ENCODE data around the gene MAPK12.
A peak's percentile ranks its signal among the peaks of the same experiment; 100 is the strongest.

The MAPK12 gene

DNA sequence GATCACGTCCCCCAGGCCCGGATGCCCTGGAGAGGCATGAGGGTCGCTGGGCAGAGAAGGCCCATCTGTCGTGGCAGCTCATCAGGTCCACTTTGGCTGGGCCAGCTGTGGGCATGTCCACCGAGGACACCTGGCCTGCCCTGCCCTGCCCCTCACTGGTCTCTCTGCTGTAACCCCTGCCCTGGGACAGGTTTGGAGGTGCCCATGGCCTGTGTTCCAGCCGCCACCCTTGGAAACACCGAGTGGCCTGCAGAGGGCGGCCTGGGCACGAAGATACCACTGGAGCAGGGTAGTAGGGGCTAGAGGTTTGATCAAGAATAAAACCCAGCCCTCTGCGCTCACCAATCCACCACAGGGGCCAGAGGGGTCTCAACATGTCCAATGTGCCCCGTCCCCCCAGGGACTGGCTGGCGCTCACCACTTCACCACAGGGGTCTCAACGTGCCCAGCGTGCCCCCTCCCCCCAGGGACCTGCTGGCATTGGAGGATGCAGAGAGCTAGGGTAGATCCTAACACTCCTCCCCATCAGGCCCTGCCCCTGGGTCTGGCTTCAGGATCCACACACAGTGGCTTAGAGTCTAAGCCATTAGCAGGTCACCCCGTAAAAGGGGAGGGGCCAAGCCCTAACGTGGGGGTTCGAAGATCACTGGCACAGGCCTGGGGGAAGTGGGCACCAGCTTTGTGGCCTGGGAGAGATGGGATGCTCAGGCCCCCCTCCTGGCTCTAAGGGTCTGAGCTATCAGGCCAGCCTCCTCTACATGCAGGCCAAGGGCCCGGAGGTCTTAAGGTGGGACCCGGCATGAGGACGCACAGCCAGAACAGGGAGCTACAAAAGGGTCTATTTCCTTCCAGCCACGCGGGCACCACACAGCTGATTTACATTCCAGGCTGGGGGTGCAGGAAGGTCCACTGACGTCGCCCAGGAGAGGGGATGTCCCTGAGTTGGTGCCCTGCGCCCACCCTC, 9.1 kb downstream of the MAPK12 start:
- no peak for DNase-seq (ENCODE audit: low spot score)

DNA sequence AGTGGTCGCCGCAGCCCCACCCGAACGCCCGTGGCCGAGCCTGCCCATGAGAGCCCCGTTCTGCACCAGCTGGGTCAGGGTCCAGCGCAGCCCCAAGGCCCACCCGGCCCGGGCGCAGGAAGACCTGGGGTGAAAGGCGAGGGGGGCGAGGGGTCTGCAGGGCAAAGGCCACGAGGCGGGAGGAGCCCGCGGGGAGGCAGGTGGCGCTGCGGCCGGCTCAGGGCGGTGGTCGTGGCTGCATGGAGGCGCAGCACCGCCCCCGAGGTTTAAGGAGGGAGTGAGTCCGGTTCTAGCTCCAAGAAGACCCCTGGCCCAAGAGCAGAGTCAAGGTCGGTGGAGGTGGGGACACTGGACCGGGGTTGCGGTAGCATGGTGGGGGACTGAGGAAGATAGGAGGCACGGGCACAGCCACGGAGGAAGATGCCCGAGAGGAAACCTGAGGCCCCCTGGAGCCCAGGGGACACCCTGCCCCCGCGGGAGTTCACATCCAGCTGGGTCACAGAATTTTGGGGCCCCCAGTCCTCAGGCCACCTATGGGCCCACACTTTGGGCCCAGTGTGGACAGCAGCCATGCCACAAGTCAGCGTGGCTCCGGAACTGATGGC, 9.9 kb downstream of the MAPK12 start:
- DNase-seq (ENCODE audit: low spot score), result no peak

DNA sequence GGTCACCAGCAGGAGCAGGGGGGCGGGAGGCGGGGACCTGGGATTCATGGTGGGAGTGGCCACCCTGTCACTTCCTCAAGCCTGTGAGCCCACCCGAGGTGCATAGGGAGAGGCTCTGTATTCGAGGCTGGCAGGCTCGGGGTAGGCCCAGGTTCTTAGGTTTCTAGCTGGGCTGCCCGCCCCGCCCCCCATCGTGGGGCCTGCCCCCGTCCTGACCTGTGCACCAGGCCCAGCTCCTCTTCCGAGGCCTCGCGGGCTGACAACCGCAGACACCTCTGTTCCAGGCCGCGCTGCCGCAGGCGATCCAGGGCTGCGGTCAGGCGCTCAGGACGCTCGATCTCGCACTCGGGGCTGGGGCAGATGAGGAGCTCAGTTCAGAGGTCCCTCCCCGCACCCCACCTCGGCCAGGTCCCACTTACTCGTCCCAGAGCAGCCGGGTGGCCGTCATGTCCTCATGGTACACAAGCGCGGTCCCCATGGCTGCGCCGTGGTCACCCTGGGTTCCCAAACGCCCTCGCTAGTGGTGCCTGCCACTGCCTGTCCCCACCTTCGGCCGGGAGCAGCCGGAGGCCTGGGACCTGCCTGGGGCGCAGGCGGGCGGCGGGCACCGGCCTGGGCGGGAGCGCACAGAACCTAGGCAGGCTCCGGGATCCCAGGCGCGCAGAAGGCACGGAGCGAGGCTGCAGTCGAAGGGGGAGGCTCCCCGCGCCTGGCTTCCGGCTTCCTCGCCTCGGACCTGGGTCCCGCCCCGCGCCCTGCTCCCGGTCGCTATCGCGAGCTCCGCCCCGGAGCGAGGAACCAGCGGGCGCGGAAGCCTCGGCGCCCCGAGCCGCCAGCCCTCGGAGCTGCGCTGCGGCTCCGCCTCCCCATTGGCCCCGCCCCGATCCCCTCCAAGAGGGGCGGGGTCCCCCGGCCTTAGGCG, 10.7 kb downstream of the MAPK12 start, which contains the start of gene HDAC10:
TSS of gene HDAC10 (minus strand) at position 711 of the 922 bp plus-strand sequence. CDS start at position 478, 233 bp downstream.
- DNase-seq (ENCODE audit: low spot score), result peak; percentile 50

DNA sequence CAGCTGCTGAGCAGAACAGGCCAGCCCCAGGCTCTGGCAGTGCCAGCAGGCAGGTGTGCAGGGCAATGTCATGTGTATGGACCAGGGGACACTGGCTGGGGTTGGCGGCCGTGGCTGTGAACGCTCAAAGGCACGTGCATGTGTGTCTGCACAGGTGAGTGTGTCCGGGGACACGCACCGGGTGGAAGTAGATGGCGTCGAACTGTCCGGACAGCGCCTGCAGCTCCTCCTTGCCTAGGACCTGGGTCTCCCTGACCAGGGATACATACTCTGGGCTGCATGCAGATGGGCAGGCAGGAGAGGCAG, 11.3 kb downstream of the MAPK12 start:
- DNase-seq (ENCODE audit: low spot score), result no peak

- DNase-seq (ENCODE audit: low spot score), result no peak
These were observed 11.9 kb downstream of the MAPK12 start for GRCh38 chr22:50249341-50250248.

GRCh38 chr22:50248196-50249081, 13.0 kb downstream of the MAPK12 start:
- DNase-seq (ENCODE audit: low spot score), result no peak

- DNase-seq (ENCODE audit: low spot score), result peak; percentile 22
These were observed 13.7 kb downstream of the MAPK12 start for GRCh38 chr22:50247748-50248147.

DNA sequence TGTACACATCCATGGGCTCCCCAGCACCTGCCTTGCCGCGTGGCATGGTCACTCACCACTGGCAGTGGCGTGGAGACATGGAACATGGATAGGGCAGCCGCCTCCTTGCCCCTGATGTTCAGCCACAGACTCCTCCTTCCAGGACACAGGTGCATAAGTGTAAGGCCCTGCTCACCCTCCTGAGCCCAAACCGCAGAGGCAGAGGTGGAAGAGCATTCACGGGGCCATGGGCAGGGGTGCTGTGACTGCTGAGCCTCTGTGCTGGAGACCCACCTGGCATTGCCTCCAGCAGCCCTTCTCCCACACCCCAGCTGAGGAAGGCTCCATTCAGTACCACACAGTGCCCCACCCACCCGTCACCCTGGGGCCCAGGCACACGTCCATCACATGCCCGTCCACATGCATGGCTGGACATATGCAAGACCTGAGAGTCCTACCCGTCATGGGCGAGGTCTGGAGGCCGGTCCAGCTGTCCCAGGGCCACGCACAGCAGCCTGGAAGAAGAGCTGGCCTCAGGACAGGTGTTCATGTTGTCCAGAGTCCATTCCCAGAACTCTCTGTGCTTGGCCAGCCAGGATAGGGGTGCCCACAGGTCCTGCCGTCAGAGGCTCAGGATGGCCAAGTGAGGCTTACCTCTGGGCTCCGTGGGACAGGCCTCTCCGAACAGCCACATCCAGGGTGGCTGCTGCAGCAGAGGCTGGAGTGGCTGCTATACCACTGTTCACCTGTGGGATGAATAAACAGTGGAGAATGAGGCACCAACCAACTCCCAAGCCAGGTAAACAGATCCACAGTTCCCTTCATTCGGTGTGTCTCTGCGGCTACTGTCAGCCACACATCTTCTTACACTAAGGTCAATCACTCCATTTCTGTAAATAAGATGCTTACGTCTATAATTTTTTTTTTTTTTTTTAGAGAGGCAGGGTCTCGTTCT, 15.0 kb downstream of the MAPK12 start:
- DNase-seq (ENCODE audit: low spot score), result no peak

DNA sequence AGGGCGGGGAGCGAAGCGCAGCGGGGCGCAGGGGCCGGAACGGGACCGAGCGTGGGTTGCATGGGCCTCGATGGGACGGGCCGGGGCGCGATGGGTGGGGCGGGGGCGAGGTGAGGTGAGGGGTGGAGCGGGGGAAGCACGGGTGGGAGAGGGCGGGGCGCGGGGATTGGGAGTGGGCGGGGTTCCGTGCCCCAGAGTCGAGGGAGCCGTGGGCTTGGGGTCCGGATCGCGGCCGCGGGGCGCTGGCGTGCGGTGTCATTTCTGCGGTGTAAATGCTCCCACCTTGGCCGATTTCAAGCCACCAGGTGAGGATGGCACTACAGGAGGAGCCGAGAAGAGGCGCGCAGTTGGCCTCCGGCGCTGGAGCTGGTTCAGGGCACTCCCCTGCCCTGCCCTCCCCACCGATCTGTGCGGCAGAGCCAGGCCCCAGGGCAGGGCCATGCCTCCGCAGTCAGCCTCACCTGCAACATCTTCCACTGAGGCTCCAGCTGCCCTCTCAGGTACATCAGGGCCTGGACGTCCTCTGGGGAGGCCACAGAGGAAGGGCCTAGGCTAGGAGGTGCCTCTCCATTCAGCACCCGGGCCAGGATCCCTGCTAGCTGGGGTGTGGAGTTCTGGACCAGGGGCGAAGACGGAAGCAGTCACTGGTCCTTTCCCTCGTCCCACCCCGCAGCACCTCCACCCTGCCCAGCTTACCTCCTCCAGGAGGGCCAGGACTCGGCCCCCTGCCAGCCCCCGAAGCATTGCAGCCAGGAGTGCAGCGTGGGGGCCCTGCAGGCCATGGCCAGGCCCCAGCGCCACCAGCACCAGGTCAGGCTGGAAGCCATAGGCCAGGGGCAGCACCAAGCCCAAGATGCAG, 16.0 kb downstream of the MAPK12 start:
- no peak for DNase-seq (ENCODE audit: low spot score)

DNA sequence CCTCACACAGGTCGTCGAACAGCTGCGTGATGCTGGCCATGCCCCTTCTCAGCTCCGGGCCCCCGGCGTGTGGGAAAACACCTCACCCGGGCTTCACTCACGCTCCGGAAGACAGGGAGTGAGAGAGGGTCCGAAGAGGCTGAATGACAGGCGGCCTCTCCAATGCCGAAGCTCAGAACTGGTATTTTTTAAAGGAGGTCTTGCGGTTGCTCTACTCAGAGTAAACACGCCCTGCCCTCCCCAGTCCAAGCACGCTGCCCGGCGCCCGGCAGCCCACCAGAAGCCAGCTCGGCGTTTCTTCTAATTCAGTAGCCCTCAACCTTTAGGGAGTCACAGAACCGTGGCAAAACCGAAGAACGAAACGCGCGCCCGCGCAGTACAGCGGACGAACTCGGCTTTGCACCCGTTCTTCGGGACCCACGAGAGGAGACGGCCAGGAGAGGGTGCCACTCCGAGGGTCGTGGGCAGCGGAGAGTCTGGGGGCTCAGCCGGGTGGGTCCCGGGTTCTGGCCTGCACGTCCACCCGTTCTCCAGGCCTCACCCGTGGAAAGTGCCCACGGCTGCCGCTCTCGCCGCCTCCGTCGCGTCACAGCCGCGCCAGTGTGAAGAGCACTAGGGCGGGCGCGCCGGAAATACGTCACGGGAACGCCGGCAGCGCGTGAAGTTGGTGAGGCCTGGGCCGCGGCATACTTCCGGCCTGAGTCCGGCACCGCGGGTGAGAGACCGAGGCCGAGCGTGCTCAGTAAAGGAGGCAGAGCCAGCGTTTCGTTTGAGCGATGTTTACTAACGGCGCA, 16.9 kb downstream of the MAPK12 start, which contains the start of gene TUBGCP6:
TSS of gene TUBGCP6 (minus strand) at position 604 of the 794 bp plus-strand sequence. CDS start at position 40, 564 bp downstream.
- peak; percentile 95 for DNase-seq (ENCODE audit: low spot score)

DNA sequence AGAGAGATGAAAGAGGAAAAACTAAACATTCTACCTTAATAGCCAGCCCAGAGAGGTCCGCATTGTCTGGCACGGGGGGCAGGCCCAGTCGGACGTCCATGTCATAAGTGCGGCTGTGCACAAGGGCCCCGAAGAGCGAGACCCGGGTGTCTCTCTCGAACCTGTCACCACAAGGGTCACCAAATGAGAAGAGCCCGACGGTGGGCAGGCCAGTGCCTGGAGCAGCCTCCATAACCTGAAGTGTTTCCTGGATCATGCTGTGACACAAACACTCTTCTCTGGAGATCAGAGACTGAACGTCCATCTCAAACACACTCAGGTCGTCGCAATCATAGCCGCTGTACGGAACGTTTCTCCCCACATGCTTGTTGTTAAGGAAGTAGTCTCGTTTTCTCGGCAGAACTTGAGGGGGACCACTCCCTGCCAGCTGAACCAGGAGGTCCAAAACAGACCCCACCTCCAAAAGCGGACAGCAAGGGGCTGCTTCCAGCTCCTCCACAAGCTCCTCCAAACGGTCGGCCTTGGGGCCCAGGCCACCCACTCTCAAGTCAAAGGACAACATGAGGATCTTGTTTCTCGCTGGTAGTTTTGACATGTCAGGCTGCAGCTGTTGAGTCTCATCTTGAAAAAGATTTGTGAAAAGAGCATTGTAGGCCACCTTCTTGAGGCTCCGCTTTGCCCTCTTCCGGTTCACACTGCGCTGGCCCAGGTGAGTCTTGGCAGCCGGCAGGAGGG, 17.6 kb downstream of the MAPK12 start:
- peak; percentile 49 for DNase-seq (ENCODE audit: low spot score)

DNA sequence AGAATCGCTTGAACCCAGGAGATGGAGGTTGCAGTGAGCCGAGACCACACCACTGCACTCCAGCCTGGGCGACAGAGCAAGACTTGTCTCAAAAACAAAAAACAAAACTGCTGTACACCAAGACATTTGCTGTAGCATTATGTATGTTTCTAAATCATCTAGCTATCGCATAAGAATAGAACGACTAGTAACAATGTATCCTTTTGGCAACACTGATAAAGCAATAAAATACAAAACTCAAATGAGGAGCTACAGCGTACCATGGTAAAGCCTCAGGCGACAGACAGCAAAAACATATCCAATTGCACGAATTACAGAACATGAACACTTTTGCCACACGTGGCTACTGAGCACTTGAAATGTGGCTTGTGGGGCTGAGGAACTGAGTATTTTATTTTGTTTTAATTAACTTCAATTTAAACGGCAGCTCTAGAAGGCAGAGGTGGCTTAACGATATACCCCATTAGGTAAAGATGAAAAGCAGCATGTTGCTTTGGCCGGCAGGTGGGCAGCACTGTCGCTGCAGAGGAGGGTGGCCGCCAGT, 19.0 kb downstream of the MAPK12 start:
- no peak for DNase-seq (ENCODE audit: low spot score)

DNA sequence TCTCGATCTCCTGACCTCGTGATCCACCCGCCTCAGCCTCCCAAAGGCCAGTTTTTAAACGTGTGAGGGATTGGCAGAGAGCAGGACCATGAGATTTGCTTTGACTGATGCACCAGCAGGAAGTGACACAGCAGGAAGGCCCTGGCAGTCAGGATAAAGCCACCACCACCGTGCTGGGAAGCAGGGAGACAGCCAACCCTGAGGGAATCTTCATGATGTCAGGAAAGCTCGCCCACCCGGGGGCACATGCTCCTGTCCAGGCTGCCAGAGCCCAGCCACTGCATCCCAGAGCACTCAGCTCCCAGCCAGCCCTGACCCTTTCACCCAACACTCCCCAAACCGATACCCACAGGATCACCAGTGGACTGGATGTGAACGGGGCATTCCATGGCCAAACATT, 22.7 kb downstream of the MAPK12 start:
- DNase-seq (ENCODE audit: low spot score), result no peak

GRCh38 chr22:50236731-50237409, 24.6 kb downstream of the MAPK12 start:
- no peak for DNase-seq (ENCODE audit: low spot score)

GRCh38 chr22:50233223-50233622, 28.3 kb downstream of the MAPK12 start:
- DNase-seq (ENCODE audit: low spot score), result no peak
